HL-60 (cell line): ENCODE results near the gene PCSK5.

ENCODE experiments used
- DNase-seq, 2 experiments: peaks; one replicate each; pipeline ENCODE4 v3.0.0-alpha.2; 2010 to 2020; ENCODE audit warnings: low read depth in 1 of 2, low spot score in 1 of 2
- H3K27ac ChIP-seq: fragments of 250-450 bp; sonication (Bioruptor Pico); replicated peaks from 2 replicates; pipeline ENCODE4 v1.5.1; 2020; ENCODE audit warnings: mild to moderate bottlenecking, moderate library complexity
- H3K27me3 ChIP-seq: fragments of 250-450 bp; sonication (Bioruptor Pico); 2 replicates; pipeline ENCODE4 v1.5.1; 2021; ENCODE audit warnings: mild to moderate bottlenecking, moderate library complexity; ENCODE audit not compliant: insufficient read depth, poor library complexity, severe bottlenecking
- H3K4me3 ChIP-seq: replicated peaks from 2 replicates; pipeline ENCODE4 v1.5.1; 2011; ENCODE audit warnings: mild to moderate bottlenecking, control low read depth, low read length; ENCODE audit not compliant: insufficient read depth
- CTCF ChIP-seq: IDR thresholded peaks from one replicate; pipeline ENCODE4 v1.5.1; 2011; ENCODE audit warnings: low read length, control low read depth, inconsistent platforms; ENCODE audit not compliant: insufficient read depth
- GABPA ChIP-seq: IDR thresholded peaks from 2 replicates; pipeline ENCODE4 v1.6.1; 2012; ENCODE audit warnings: low read depth
- POLR2AphosphoS5 ChIP-seq: IDR thresholded peaks from 2 replicates; pipeline ENCODE4 v1.6.1; 2012; ENCODE audit warnings: low read depth
- REST ChIP-seq: IDR thresholded peaks from 2 replicates; pipeline ENCODE4 v1.6.1; 2012; ENCODE audit warnings: low read depth; ENCODE audit not compliant: insufficient replicate concordance
- SPI1 ChIP-seq: IDR thresholded peaks from 2 replicates; pipeline ENCODE4 v1.6.1; 2012; ENCODE audit warnings: low read depth, mild to moderate bottlenecking, borderline replicate concordance

The PCSK5 gene

GRCh38 chr9:76216161-76216649 lies 325.7 kb downstream of the PCSK5 start:
- H3K4me3 ChIP-seq = no peak overlapping the region
- TF ChIP-seq GABPA (no peak), CTCF (no peak), POLR2AphosphoS5 (no peak), SPI1 (peak; percentile 66), REST (no peak)
- H3K27ac ChIP-seq = no peak overlapping the region
- DNase-seq = peak; percentile 6 to 24
- no peaks in the 10 kb centered on the region for H3K27me3 ChIP-seq

- Histone ChIP-seq H3K27me3 (no peaks in the 10 kb centered on the region), H3K4me3 (no peak overlapping the region), H3K27ac (no peak overlapping the region)
- TF ChIP-seq POLR2AphosphoS5 = no peak
- no peak for DNase-seq
Measured at GRCh38 chr9:76218117-76218885, 327.8 kb downstream of the PCSK5 start.

GRCh38 chr9:76218886-76219445 lies 328.5 kb downstream of the PCSK5 start:
- H3K4me3 ChIP-seq = no peak overlapping the region
- TF ChIP-seq CTCF = no peak
- TF ChIP-seq SPI1 = no peak
- TF ChIP-seq POLR2AphosphoS5 = no peak
- TF ChIP-seq REST = no peak
- no peak overlapping the region for H3K27ac ChIP-seq
- DNase-seq = no peak
- no peaks in the 10 kb centered on the region for H3K27me3 ChIP-seq

- Histone ChIP-seq H3K4me3 (no peak overlapping the region), H3K27ac (no peak overlapping the region), H3K27me3 (no peaks in the 10 kb centered on the region)
- TF ChIP-seq SPI1 = no peak
- TF ChIP-seq CTCF = no peak
- TF ChIP-seq POLR2AphosphoS5 = no peak
- TF ChIP-seq GABPA = no peak
- no peak for TF ChIP-seq REST
- no peak for DNase-seq
Measured at GRCh38 chr9:76219560-76220151, 329.2 kb downstream of the PCSK5 start.
